Activated T-cell treated with anti-CD3 and anti-CD28 coated beads for 4 hours (primary cell): ENCODE results near the gene ZFYVE27.

Source experiments
- DNase-seq: peaks from one replicate; pipeline ENCODE4 v3.0.0-alpha.2; 2020

The ZFYVE27 gene

DNA sequence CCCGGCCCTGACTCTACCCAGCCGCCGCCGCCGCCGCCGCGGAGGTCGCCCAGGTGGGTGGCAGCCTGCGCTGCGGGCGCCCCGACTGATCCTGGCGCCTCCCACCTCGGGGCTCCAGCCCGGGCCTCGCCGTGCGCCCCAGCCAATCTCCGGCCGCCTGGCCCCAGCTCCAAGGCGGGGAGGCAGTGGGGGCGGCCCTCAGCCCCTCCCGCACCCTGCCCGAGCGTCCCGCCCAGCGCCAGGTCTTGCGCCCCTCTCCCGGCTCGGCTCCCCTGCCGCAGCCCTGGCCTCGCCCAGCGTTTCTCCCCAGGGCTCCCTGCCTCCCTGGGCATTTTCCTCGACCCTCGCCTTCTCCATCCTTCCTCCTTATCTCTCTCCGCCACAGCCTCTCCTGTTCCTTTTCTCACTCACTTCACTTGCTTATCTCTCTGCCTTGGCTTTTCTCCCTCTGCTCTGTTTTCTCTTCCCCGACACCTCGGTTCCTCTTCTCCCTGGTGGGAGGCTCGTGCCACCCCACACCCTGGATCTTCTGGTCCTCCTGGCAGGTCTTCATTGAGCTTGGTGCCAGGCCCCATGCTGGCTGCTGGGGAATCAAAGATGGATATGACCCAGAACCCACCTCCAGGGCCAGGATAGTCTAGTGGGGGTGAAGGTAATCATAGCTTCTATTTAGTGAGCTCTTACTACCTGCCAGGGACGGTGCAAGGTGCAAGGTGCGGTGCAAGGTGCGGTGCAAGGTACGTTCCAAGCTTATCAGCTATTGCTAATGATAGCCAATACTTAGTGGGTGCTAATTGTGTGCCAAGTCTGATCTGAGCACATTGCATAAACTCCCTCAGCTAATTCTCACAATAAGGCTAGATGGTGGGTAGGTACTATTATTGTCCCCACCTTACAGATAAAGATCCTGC, 35.2 kb downstream of the ZFYVE27 start, which contains the start of gene SFRP5:
SFRP5 (minus strand) TSS at position 87 of the 911 bp plus-strand sequence. CDS start 166 bp downstream, outside the sequence.
- no peak for DNase-seq

GRCh38 chr10:97773096-97773495, 36.2 kb downstream of the ZFYVE27 start:
- DNase-seq, result no peak

- DNase-seq, result no peak
Measured at GRCh38 chr10:97774811-97775294, 37.9 kb downstream of the ZFYVE27 start.

GRCh38 chr10:97777143-97777542, 40.2 kb downstream of the ZFYVE27 start:
- DNase-seq, result no peak

GRCh38 chr10:97778452-97779302, 41.7 kb downstream of the ZFYVE27 start:
- DNase-seq, result no peak

DNA sequence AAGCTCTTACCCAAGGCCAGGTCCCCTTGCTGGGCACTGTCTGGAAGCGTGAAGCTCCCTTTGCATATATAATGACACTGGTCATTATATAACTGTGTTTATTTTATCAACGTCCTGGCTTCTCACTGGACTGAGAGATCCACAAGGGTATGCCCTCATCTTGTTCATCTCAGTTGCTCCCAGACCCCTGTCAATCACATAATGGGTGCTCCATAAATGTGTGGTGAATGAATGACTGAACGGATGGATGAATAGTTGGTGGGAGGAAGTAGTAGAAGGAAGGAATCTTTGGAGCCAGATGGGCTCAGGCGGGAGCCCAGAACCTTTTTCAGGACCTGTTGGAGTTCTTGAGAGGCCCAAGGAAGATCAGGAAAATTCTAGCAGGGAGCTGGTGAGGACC, 42.6 kb downstream of the ZFYVE27 start:
- DNase-seq, result no peak

DNA sequence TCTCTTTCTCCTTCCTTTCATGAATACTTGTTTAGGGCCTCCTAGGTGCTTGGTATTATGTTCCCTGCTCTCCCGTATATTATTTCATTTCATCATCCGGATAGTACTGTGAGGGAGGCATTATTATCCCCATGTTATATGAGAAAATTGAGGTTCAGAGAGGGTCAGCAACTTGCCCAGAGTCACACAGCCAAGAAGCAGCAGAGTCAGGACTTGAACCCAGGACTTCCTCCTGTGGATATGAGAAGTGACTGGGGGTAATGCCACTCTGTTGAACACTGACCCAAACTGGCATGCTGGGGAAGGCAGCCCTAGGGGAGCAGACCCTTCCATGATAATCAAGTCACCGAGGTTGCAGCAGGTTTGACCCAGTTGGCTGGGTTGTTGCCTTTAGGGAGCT, 43.0 kb downstream of the ZFYVE27 start:
- no peak for DNase-seq

- DNase-seq, result no peak
Measured at GRCh38 chr10:97780841-97781617, 44.1 kb downstream of the ZFYVE27 start.

DNA sequence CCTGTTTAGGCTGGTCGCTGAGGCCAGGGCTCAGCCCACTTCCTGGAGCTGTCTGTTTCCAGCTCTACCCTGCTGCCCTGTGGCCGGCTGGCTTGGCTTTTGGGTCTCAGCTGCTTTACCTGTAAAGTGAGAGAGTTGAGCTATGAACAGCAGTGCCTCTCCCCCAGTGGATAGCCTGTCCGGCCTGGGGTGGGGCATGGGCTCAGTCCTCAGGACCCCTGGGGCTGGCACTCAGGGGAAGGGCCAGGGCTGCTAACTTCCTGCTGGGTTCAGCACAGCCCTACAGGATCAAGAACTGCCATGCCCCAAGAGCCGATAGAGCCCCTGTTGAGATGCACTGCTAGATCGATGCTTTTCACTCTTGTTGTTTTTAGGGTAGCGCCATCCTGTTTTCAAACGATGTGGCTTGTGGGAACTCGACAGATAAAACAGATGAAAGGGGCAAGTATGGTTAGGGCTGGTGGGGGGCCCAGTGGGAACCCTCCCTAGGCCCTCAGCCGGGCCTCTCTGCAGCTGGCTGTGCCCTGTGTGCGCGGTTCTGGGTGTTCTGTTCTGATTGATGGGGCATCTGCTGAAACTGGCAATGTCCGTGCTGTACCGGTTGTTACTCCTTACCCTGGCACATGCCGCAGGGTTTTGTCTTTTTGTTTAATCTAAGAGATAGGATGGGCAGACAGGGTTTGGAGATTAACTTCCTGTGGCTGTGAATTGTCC, 44.8 kb downstream of the ZFYVE27 start:
- no peak for DNase-seq

DNA sequence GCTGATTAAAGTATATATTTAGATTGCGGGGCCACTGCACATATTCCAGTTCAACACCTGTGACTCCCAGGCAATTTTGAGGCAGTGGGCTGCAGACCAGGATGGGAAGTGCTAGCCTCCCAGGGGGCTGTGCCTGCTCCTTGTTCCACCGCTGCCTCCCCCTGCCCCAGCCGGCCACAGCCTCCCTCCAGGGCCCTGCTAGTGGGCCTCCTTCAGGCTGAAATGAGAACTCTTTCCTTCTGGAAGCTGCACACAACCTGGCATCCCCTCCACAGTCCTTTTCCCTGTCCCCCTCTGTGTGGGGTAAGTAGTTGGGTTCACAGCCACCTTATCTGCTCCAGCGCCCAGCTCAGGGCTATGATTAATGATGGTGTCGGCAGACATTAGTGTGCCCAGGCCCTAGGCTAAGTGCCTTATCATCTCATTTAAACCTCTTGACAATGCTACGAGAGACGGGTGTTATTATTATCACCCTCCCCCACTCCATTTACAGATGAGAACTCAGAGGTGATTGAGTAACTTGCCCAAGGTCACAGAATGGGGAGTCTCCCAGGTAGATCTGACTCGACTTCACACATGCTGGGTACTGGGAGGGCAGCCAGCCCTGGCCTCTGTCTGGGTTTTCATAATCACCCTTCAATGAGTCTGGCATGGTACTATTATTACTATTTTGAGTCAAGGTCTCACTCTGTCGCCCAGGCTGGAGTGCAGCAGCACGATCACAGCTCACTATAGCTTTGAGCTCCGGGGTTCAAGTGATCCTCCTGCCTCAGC, 45.7 kb downstream of the ZFYVE27 start:
- DNase-seq, result no peak

- no peak for DNase-seq
Measured at GRCh38 chr10:97784200-97784810, 47.4 kb downstream of the ZFYVE27 start.

DNA sequence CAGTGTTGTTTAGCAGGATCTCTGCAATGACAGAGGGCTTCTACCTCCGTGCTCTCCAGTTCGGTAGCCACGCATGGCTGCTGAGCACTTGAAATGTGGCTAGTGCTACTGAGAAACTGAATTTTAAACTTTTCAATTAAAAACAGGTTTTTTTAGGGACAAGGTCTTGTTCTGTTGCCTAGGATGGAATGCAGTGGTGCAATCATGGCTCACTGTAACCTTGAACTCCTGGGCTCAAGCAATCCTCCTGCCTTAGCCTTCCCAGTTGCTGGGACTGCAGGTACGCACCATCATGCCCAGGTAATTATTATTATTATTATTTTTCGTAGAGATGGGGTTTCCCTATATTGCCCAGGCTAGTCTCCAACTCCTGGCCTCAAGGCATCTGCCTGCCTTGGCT, 48.3 kb downstream of the ZFYVE27 start:
- DNase-seq, result no peak

GRCh38 chr10:97785731-97786130, 48.8 kb downstream of the ZFYVE27 start:
- no peak for DNase-seq

DNA sequence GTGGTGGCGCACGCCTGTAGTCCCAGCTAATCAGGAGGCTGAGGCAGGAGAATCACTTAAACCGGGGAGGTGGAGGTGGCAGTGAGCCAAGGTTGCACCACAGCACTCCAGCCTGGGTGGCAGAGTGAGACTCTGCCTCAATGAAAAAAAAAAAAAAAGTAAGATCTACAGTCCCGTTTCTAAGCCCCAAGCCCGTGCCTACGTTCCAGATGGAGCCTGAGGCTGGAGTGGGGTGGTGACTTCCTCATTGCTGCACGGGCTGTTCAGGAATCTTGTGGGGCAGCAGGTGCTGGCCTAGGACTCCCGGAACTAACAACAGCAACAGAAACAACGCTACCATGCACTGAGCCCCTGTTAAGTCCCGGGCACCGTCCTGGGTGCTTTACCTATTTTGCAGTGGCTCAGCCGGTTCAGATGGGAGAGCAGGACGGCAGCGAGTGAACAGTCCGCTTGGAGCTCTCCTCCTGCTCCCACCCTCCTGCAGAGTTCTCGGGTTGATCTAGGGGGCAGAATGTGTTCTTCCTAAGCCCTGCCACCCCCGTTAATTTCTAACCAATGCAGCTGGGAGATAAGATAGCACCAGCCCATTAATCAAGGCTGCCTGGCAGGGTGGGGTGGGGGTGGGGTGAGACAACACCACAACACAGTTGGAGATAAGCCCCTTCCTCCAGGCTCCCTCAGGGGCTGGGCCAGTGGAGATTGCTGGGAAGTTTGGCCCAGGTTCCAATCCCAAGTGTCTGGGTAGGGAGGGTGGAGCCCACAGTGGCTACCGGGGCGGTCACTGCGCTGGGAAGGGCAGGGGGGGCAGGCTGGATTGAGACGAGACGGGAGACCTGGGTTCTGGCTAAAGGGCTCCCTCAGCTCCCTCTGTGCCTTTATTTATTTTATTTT, 51.9 kb downstream of the ZFYVE27 start:
- DNase-seq, result no peak

- no peak for DNase-seq
Measured at GRCh38 chr10:97789770-97790397, 53.0 kb downstream of the ZFYVE27 start.

- DNase-seq, result peak; percentile 57
Measured at GRCh38 chr10:97791824-97792721, 55.1 kb downstream of the ZFYVE27 start.

DNA sequence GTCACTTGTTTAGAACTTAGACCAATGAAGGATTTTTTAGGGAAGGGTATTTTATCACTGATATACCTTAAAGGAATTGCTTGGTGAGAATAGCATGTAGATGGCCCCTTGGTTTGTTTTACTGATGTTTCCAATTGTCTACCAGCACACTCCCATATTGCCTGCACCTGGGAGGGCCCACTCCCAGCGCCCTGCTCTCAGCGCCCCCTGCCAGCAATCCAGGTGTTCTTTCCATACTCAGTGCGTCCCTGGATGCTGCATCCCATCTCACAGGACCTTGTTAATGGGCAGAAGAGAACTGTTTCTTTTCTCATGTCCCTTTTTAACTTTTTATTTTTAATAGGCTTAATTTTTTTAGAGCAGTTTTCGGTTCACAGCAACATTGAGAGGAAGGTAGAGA, 59.0 kb downstream of the ZFYVE27 start:
- DNase-seq, result no peak

DNA sequence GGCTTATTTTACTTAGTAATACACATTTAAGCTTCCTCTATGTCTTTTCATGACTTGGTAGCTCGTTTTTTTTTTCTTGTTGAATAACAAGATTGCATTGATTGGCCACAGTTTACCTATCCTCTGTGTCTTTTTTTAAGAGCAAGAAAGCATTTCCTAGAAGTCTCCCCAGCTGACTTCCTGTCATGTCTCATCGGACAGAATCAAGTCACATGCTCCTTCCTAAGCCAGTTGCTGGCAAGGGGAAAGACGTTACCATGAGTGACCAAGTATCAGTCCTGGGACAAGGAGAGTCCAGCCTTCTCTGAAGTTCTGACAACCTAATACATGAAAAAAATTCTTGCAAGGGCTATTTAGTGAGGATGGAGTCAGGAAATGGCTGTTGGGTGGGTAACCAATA, 59.7 kb downstream of the ZFYVE27 start:
- peak; percentile 27 for DNase-seq
